Colonic mucosa (tissue), 4 donors: ENCODE measurements around the gene DGKD. TPM values are rescaled to one million over a fixed set of nuclear protein-coding genes. Genes with fewer than 3 reads are reported as not detected.

Experiments used
- DNase-seq: peaks from one replicate; pipeline ENCODE4 v3.0.0-alpha.2; 2020
- H3K27ac ChIP-seq: fragments of 200-600 bp; one replicate; pipeline ENCODE4 v1.8.0; 2021
- H3K27me3 ChIP-seq: fragments of 200-600 bp; one replicate; pipeline ENCODE4 v1.8.0; 2021
- H3K36me3 ChIP-seq: fragments of 200-600 bp; one replicate; pipeline ENCODE4 v1.8.0; 2021
- H3K4me1 ChIP-seq: fragments of 200-600 bp; one replicate; pipeline ENCODE4 v1.8.0; 2021; ENCODE audit warnings: mild to moderate bottlenecking
- H3K4me3 ChIP-seq: fragments of 200-600 bp; one replicate; pipeline ENCODE4 v1.8.0; 2021
- H3K9ac ChIP-seq, 2 donors: one replicate each; pipeline ENCODE4 v1.7.0; 2013; ENCODE audit warnings: control low read depth in 2 of 2, low read depth in 2 of 2, low read length in 2 of 2
- H3K9me3 ChIP-seq: fragments of 200-600 bp; one replicate; pipeline ENCODE4 v1.8.0; 2021
- CTCF ChIP-seq: fragments of 200-600 bp; IDR thresholded peaks from one replicate; pipeline ENCODE4 v1.8.0; 2022; ENCODE audit warnings: antibody characterized with exemption, mild to moderate bottlenecking
- intact Hi-C: fragments of 100-400 bp; cut with DNase I; formaldehyde crosslinking; loops from one replicate; pipeline ENCODE4 v1.14.1; 2022
- total RNA-seq, 2 donors: library from RNA; stranded (reverse); fragmentation: NEBNext Ultra II Directional in 1 of 2; extraction: Animal tissue kit (Norgen Biotek cat#: 25700) in 1 of 2; gene quantifications; one replicate each; pipeline ENCODE4 v1.2.1, GENCODE V29; 2021
- donor health status: healthy.
- donor health status: DM: no; HTN: no; CAD: no.
- donor health status: DM: no; HTN: no; CAD: no.

The DGKD gene
- total RNA-seq, 2 donors from 2014 or later: 64.4 to 94.6 TPM

GRCh38 chr2:233448220-233448559 lies 93.9 kb downstream of the DGKD start:
- peaks cover 19% of the 10 kb centered on the region for H3K36me3 ChIP-seq
- no peak overlapping the region for H3K27ac ChIP-seq
- no peak for DNase-seq
- no peaks in the 10 kb centered on the region for H3K27me3 ChIP-seq
- no peak overlapping the region for H3K9ac ChIP-seq
- no peak overlapping the region for H3K4me3 ChIP-seq
- no peaks in the 10 kb centered on the region for H3K9me3 ChIP-seq
- intact Hi-C loops: loop anchor here (5.0 to 10.0 kb wide), 2 partner anchors 91 to 163 kb away; no protein-coding TSS in a partner anchor
- TF ChIP-seq CTCF: no peak
- H3K4me1 ChIP-seq: no peaks in the 10 kb centered on the region

GRCh38 chr2:233448575-233448974 lies 94.3 kb downstream of the DGKD start:
- H3K9ac ChIP-seq: no peak overlapping the region
- no peak overlapping the region for H3K27ac ChIP-seq
- no peaks in the 10 kb centered on the region for H3K9me3 ChIP-seq
- intact Hi-C loops: loop anchor here (5.0 to 10.0 kb wide), 2 partner anchors 91 to 164 kb away; no protein-coding TSS in a partner anchor
- H3K27me3 ChIP-seq: no peaks in the 10 kb centered on the region
- no peak for DNase-seq
- H3K4me1 ChIP-seq: no peaks in the 10 kb centered on the region
- H3K36me3 ChIP-seq: peaks cover 19% of the 10 kb centered on the region
- no peak for TF ChIP-seq CTCF
- no peak overlapping the region for H3K4me3 ChIP-seq

- Histone ChIP-seq H3K9ac (no peak overlapping the region), H3K36me3 (peaks cover 19% of the 10 kb centered on the region), H3K27ac (no peak overlapping the region), H3K27me3 (no peaks in the 10 kb centered on the region), H3K4me3 (no peak overlapping the region), H3K4me1 (no peaks in the 10 kb centered on the region), H3K9me3 (no peaks in the 10 kb centered on the region)
- no peak for DNase-seq
- intact Hi-C loops: loop anchor here (5.0 to 10.0 kb wide), 2 partner anchors 92 to 164 kb away; no protein-coding TSS in a partner anchor
- peak; percentile 25 for TF ChIP-seq CTCF
These were observed 95.0 kb downstream of the DGKD start for GRCh38 chr2:233449081-233449901.

GRCh38 chr2:233449921-233450863 lies 95.9 kb downstream of the DGKD start:
- H3K4me1 ChIP-seq: no peaks in the 10 kb centered on the region
- no peaks in the 10 kb centered on the region for H3K27me3 ChIP-seq
- TF ChIP-seq CTCF: no peak
- H3K27ac ChIP-seq: no peak overlapping the region
- no peak overlapping the region for H3K4me3 ChIP-seq
- intact Hi-C loops: loop anchor here (5.0 to 10.0 kb wide), 2 partner anchors 93 to 165 kb away; no protein-coding TSS in a partner anchor
- no peak overlapping the region for H3K9ac ChIP-seq
- no peaks in the 10 kb centered on the region for H3K9me3 ChIP-seq
- no peak for DNase-seq
- H3K36me3 ChIP-seq: peaks cover 19% of the 10 kb centered on the region

- intact Hi-C loops: no loop called here
- no peaks in the 10 kb centered on the region for H3K9me3 ChIP-seq
- TF ChIP-seq CTCF: no peak
- H3K36me3 ChIP-seq: peaks cover 19% of the 10 kb centered on the region
- H3K9ac ChIP-seq: no peak overlapping the region
- no peaks in the 10 kb centered on the region for H3K27me3 ChIP-seq
- no peak overlapping the region for H3K27ac ChIP-seq
- no peaks in the 10 kb centered on the region for H3K4me1 ChIP-seq
- no peak overlapping the region for H3K4me3 ChIP-seq
- DNase-seq: no peak
These were observed 96.7 kb downstream of the DGKD start for GRCh38 chr2:233450864-233451575.
